Measurements from ENCODE around the gene ADAM12.

Gene ADAM12

GRCh38 chr10:126312167-126312566 lies 76.1 kb downstream of the ADAM12 start:
- no peak for DNase-seq

DNA sequence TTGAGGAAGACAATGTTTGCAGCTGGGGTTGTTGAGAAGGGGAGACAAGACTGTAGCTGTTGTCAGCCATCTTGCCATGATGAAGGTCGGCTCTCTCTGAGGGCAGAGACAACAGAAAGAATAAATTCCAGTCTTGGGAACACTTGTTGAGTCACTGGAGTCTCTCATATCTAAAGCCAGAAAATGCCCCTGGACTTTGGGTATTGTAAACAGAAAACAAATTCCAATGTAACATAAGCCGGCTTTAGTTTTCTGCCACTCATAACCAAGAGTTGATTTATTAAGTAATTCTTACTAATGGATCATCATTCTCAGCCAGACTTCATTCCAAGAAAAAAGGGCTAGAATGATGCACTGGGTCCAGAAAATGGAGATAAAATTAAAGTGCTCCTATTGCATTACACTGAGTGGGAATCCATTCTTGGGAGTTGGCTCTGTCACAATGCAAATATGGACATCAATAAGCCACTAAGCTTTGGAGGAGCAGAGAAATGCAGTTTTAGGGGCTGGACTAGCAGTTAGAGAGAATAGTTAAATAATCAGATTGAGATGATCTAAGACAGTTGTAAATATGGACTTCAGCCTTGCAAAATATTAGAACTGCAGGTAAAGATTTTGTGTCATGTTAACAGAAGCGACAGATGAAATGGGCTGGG lies 78.9 kb downstream of the ADAM12 start:
- DNase-seq, result no peak

DNA sequence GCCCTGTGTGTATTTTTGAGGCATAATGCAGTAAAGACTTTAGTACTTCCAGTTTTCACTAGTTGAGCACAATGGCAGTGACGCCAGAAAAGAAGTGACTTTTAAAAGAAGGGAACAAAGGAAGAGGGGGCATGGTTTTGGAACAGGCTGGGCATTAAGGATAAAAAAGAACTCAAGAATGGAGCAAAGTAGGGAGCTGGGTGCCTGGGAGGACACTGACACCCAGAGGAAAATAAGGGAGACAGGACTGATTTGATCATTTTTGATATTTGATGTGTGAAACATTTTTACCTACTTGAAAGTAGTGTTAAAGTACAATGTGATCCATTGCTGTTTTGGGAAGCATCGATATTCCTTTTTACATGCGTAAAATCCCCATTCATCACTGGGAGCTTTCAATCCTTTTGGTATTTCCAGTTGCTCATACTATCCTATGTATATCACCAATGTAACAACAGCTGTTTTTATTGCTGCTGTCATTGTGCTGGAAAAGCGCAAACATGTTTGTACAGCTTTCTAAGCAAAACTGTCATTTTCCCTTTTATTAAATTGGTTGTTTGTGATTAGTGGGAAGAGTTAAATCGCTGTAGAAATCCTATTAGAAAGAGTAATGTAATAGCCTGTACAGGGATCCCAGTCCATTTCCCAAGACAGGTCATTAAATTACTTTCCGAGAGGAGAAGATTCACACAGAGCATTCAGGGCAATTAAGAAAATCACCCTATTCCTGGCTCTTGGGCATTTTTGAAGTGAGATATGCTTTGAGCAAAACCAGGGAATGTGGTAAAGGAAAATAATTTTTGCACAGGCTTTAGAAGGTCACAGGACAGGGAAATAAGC lies 85.2 kb downstream of the ADAM12 start:
- DNase-seq, result no peak

DNA sequence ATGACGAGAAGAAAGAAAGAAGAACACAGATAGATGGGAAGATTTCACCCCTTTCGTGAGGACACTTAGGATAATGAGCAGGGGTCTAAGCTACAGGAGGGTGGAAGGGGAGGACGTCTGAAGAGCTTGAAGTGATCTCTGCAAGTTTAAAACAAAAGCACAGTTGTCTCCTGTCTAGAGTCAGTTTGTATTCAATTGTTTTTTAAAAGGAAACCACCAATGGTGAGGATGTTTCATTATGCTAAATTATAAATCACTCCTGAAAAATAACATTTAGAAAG lies 85.9 kb downstream of the ADAM12 start:
- DNase-seq, result no peak

GRCh38 chr10:126301701-126302475 lies 86.4 kb downstream of the ADAM12 start:
- no peak for DNase-seq

- DNase-seq, result no peak
Observed at GRCh38 chr10:126294451-126294850, 93.8 kb downstream of the ADAM12 start.

GRCh38 chr10:126290232-126290631 lies 98.0 kb downstream of the ADAM12 start:
- no peak for DNase-seq

GRCh38 chr10:126288547-126289493 lies 99.5 kb downstream of the ADAM12 start:
- DNase-seq, result no peak

DNA sequence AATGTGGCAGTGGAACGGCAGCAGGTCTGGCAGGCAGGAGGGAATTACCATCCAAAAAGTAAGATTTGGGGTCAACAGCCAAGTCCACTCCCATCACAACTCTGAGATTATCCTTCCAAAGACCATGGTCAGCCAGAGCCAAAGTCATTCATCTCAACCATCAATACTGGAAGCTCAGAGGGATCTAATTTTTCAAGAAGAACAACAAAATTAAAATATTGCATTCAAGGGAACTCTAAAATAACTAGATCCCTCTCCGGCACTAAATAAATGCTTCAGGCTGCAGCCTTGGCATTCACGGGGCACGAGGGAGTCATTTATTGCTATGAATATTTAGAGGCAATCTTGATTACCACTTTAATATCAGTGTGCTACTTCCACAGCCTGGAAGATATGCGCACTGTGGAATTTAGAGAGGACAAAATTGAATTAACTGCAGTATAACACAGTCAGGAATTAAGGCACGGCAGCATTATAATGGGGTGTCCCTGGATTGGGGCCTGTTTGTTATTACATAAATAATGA lies 102.0 kb downstream of the ADAM12 start:
- DNase-seq, result no peak

- no peak for DNase-seq
Observed at GRCh38 chr10:126283307-126283706, 105.0 kb downstream of the ADAM12 start.

GRCh38 chr10:126278851-126279250 lies 109.4 kb downstream of the ADAM12 start:
- DNase-seq, result no peak

GRCh38 chr10:126277181-126277580 lies 111.1 kb downstream of the ADAM12 start:
- no peak for DNase-seq

- DNase-seq, result no peak
Observed at GRCh38 chr10:126272526-126272925, 115.8 kb downstream of the ADAM12 start.

DNA sequence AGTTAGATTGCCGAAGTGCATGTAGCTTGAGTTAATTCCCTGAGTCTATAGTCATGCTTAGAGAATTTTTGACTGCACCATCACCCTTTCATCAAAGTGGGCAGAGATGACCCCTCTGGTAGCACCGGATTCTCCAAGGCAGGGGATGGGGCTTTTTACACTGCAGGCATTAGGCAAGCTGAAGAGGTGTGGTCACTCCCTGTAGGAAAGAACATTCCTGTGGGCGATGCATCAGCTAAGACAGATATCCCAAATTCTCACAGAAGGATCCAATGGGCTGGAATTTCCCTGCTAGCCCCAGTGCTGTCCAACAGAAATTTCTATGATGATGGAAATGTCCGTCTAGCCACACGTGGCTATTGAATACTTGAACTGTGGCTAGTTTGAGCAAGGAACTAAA lies 118.2 kb downstream of the ADAM12 start:
- DNase-seq, result no peak

DNA sequence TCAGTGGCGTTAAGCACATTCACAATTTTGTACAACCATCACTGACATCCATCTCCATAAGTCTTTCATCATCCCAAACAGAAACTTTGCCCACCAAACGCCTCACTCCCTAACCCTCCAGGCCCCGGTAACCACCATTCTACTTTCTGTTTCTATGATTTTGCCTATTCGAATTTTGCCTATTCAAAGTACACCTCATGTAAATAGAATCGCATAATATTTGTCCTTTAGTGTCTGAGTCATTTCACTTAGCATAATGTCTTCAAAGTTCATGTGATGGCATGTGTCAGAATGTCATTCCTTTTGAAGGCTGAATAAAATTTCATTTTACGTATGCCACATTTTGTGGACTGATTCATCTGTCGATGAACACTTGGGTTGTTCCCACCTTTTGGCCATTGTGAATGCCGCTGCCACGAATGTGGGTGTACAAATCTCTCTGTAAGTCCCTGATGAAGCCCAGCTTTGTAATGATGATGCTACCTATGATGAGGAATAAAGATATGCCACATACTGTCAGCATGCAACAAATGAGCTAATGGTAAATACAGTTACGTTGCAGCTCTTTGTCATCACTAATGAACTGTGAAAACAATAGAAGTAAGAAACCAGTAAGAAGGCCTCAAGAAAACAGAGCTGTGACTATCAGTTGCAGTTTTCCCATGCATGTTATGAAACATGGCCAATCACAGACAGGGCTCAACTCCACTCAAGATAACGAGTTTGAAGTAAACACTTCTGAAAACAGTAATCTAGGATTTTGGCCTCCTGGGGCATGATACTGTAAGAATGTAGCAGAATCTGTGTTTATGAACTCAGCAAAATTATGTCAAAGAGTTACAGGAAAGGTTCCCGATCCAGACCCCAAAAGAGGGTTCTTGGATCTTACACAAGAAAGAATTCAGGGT lies 120.0 kb downstream of the ADAM12 start:
- no peak for DNase-seq

DNA sequence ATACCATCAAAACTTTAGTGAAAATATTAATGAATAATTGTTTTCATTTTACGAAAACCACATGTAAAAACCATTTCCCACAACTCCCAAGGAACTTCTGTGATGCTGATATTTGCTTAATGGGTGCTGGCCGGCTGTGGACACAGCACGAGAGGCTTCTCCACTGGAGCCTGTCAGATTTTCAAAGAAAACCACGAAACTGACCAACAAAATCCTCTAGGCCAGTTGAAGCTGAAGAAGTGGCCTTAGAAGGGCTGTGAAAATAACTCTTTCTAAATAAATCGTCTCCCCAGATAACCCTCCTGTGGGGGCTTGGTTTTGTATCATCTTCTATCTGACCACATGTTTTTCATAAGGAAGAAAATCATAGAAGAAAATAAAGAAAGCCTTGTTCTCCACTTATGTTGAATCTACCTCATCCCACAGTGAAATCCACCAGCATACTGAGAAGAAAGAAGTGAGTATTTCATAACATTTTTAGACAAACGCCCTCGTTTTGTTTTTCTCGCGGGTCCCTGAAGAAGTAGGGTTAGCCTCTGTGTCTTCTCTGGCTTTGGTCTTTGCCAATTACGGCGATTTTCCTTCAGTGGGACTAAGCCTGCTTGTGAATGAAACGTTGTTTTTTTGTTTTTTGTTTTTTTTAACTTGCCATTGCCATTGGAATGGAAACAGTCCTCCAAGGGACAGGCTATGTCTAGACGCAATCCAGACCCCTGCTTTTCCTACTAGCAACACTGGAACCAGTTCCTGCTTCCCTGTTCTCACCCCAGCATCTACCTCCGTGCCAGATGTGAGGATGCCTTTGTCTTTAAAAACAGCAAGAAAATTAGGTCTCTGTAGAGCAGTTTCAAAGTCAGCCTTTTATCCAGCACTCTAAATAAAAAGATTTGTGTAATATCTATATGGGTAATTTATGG lies 123.9 kb downstream of the ADAM12 start:
- DNase-seq, result no peak

DNA sequence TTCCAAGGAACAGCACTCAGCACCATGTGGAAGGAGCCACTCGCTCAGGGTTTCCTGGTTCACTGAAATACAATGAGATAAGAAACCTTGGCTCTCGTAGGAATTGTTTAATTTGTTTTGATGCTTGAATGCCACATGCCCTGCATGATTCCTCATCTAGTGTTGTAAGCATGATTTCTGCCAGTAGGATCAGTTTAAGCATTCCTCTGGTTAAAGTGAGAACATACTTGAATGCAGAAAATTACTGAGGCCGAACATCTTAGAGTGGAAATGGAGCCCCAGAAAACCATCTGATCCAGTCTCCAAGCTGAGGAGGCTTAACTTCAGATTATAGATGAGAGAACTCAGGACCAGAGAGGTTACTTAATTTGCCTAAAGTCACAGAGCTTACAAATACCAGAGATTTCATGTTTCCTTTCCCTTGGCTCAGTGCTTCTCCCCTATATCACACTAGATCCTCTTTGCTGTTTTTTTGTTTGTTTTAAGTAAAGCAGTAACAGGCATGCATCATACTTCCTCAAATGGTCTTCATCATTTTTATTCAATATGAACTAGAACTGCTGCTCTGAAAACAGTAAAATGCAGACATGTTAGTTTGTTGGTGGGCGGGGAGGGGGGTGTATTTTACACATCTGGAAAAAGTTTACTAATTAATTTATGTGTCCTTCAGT lies 125.1 kb downstream of the ADAM12 start:
- no peak for DNase-seq

DNA sequence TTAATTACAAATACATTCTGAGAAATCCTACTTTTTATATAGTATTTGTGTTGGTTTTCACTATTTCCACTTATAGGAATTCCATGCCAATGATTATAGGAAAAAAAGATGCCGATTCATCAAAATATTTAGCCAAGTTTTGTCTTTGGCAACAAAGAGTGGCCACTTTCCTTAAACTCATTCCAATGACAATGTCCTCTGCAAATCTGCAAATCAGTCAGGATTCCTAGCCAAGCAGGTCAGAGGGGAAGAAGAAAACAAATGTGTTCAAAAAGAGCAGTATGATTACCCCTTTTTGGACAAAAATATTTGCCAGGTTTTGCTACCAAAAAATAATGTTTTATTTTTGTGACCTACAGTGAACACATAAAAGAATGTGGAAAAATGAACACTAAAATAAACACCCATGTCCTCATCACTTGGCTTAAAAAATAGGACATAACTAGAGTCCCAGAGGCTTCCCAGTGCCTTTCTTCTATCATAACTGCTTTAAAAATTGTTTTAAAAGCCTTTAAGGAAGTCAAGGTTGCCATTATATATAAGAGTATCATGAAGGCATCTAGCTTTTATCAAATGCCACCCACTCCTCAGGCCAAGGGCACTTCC lies 125.9 kb downstream of the ADAM12 start:
- DNase-seq, result no peak

- no peak for DNase-seq
Observed at GRCh38 chr10:126259760-126260479, 128.4 kb downstream of the ADAM12 start.
